Stimulated activated CD4-positive, alpha-beta T cell treated with anti-CD3 and anti-CD28 coated beads, Interleukin-1b, Interleukin-23, amount 100 ng/mL, for 24 hours (primary cell): ENCODE data around the gene SLC13A3.

Experiments used
- DNase-seq, 4 experiments: peaks; one replicate each; pipeline ENCODE4 v3.0.0-alpha.2; 2020; ENCODE audit warnings: low read depth in 4 of 4, low spot score in 1 of 4

The SLC13A3 gene

DNA sequence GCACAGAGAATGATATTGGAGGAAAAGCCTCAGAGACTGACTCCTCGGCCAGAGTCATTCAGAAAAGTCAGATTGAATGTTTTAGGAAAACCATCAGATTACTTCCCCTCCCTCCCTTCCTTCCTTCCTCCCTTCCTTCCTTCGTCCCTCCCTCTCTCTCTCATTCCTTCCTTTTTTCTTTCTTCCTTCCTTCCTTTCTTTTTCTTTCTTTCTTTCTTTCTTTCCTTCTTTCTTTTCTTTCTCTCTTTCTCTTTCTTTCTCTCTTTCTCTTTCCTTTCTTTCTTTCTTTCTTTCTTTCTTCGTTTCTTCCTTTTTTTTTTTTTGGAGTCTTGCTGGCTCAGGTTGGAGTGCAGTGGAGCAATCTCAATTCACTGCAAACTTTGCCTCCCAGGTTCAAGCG lies 108.2 kb downstream of the SLC13A3 start:
- DNase-seq = no peak

DNA sequence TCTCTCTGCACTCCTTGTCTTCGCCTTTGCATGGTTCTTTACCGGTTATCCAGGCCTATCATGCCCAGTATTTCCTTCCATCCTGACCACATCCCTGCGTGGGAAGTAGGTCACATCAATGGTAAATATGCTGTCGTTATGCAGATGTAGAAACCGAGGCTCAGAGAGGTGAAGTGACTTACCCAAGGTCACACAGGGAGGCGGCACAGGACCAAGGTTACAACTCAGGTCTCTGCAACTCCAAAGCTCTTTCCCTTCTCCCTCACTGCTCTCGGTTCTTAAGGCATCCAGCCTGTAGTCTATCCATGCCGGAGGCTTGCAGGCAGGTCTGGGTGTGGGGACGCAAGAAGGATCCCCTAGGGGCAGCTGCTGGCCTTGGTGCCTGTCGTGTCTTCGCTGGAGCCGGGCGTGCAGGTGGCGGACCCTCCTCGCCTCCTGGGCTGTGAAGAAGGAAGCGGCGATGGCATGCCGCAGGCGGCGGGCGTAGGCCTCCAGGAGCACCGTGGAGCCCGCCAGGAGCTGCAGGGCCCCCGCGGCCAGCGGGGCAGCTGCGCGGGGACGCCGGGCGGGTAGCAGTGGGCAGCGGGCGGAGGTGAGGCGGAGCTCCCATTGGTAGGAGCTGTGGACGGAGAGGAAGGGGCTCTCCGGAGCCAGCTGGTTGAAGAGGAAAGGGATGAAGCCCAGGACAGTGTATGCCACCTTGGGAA lies 109.9 kb downstream of the SLC13A3 start:
- DNase-seq = no peak

GRCh38 chr20:46539113-46539512 lies 112.1 kb downstream of the SLC13A3 start:
- DNase-seq = no peak

DNA sequence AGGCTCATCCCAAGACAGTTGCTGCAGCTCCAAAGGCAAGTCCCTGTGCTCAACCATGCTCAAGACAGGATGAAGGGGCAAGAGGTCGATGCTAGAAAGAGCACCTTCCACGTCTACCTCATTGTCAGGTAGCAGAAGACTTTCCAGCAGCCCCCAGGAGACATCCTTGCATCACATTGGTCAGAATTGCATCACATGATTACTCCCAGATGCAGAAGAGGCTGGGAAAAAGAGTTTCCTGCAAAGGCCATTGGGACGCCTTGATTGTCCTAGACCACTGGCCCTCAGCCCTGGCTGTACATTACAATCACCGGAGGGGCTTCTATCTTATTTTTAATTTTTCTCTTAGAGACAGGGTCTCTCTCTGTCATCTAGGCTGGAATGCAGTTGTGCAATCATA lies 120.6 kb downstream of the SLC13A3 start:
- no peak for DNase-seq

GRCh38 chr20:46523696-46524328 lies 127.4 kb downstream of the SLC13A3 start:
- DNase-seq = no peak

DNA sequence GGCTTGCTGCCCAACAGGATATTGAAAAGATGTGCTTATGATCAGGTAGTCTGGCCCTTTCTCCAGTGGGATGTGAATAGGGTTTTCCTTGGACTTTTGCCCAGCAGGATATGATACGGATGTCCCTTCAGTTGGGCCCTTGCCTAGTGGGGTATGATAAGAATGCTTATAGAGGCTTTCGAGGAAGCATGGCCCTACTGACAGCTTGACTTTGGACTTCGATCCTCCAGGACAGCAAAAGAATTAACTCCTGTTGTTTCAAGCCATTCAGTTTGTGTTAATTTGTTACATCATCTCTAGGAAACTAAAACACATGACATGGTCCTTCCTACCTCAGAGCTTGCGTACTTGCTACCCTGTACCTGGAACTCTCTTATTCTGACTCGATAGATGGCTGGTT lies 128.2 kb downstream of the SLC13A3 start:
- no peak for DNase-seq

- DNase-seq = peak in 2 of 4 experiments; percentile 16 to 26
These were observed 130.2 kb downstream of the SLC13A3 start for GRCh38 chr20:46520976-46521579.

DNA sequence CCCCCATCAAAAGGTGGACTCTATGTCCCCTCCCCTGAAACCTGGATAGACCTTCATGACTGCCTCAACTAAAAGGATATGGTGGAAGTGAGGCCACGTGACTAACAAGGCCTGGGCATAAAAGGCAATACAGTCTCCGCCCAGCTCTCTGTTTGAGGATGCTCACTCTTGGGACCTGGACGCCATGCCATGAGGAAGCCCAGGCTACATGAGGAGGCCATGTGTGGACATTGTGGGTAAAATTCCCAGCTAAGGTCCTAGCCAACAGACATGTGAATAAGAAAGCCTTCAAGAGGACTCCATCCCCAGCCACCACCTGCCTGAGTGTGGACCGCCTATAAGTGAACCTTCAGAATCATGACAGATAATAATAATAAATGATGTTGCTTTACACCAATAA lies 130.7 kb downstream of the SLC13A3 start:
- DNase-seq = no peak

DNA sequence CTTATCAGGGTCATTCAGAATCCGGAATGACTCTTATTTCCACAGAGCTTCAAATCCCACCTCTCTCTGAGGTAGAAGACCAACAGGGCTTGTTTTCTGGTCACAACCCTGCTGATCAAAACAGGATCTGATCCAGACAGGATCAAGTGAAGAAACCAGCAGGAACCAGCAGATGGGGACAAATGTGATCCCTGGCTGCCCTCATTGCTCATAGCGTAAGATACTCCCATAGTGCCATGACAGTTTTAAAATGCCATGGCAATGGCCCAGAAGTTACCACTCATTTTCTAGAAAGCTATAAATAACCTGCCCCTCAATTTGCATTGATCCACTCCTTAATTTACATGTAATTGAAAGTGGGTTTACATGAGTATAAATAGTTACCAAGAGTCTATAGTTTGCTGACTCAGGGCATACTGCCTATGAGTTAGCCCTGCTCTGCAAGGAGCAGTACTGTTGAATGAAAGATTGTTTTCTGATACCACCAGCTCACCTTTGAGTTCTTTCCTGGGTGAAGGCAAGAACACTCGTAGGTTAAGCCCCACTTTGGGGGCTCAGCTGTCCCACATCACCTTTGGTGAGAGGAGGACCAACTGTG lies 131.7 kb downstream of the SLC13A3 start:
- DNase-seq = no peak

DNA sequence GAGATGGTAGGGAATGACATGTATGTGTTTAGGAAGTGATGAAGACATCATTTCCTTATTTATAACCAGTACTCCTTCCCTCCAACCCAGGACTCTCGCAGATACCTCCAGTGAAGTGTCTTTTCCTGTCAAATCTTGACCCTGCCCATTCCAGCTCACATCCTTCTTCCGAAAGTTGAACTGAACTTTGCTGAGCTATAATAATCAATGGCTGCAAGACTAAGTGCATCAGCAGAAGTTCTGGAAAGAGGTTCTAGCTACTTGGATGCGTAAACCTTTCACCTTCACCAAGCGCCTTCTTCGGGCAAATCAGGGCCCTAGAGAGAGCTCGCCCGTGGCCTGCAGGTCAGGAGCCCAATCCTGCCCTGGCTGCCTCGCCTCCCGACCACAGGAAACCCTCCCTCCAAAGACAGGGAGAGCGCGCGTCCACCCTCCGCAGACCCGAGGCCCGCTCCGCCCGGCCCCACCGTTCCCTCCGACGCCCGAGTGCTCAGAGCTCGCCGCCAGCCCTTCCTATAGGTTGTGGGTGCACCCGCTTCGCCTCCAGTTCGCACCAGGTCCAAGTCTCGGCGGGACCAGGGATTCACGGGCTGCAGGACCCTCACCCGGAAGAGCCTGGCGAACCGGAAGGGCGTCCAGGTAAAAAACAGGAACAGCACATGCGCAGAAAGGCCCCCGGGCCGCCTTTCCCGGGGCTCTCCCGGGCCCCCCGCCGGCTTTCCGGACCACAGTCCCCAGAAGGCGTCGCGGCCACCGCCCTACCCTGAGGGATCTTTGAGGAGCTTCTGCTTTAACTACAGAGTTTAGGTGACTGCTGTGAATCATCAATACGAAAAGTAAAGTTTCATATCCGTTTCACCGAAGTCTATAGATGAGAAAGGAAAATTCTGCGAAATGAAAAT lies 138.1 kb downstream of the SLC13A3 start, which contains the start of gene ZNF334:
Gene ZNF334 (minus strand): TSS at position 617 of the 902 bp plus-strand sequence. CDS start 1,457 bp downstream, outside the sequence.
- peak in 3 of 4 experiments; percentile 19 to 42 (median 41) for DNase-seq

GRCh38 chr20:46509523-46509922 lies 141.7 kb downstream of the SLC13A3 start:
- no peak for DNase-seq
